K562 (cell line): Measurements from ENCODE around the gene LIPT1.

Source experiments
- ATF1 ChIP-seq, 2 experiments: fragments of 450-650 bp in 1 of 2; IDR thresholded peaks; 2 replicates each; pipeline ENCODE4 v1.6.1; 2016; ENCODE audit warnings: missing compliant biosample characterization in 1 of 2, missing genetic modification characterization in 1 of 2
- CEBPZ ChIP-seq: fragments of 150-350 bp; IDR thresholded peaks from 2 replicates; pipeline ENCODE4 v1.6.1; 2014; ENCODE audit warnings: low read depth, mild to moderate bottlenecking, low read length, borderline replicate concordance
- CTCF ChIP-seq, 3 experiments: IDR thresholded peaks in 2 of 3; conservative IDR thresholded peaks in 1 of 3; 2 replicates each; pipeline ENCODE4 v1.5.1; 2011 to 2012; ENCODE audit warnings: low read length in 3 of 3, mild to moderate bottlenecking in 3 of 3, control low read depth in 2 of 3, improper control_type of control experiment in 1 of 3, inconsistent platforms in 1 of 3, low read depth in 1 of 3, mixed read lengths in 1 of 3, moderate library complexity in 1 of 3; ENCODE audit not compliant: insufficient read depth in 2 of 3
- FOXK2 ChIP-seq, 2 experiments: fragments of 450-650 bp; IDR thresholded peaks in 1 of 2; conservative IDR thresholded peaks in 1 of 2; 2 replicates each; pipeline ENCODE4 v1.6.1; 2016; ENCODE audit warnings: low read depth in 2 of 2, mild to moderate bottlenecking in 1 of 2
- JUN ChIP-seq, 2 experiments: sonication (generic) in 1 of 2; formaldehyde crosslinking in 1 of 2; IDR thresholded peaks; 2 replicates each; pipeline versions ENCODE4 v1.6.1 to v1.8.0; 2012 to 2022; ENCODE audit warnings: borderline replicate concordance in 2 of 2, mild to moderate bottlenecking in 2 of 2, improper control_type of control experiment in 1 of 2, low read depth in 1 of 2, low read length in 1 of 2, missing genetic modification reagents in 1 of 2
- POLR2A ChIP-seq: fragments of 450-650 bp; conservative IDR thresholded peaks from 2 replicates; pipeline ENCODE4 v1.6.1; 2016
- REST ChIP-seq, 2 experiments: fragments of 450-650 bp; formaldehyde crosslinking in 1 of 2; IDR thresholded peaks; 2 replicates each; pipeline versions ENCODE4 v1.4.0 to v1.6.1; 2014 to 2020; ENCODE audit warnings: mild to moderate bottlenecking in 2 of 2, borderline replicate concordance in 1 of 2, low read depth in 1 of 2
- TARDBP ChIP-seq: fragments of 450-650 bp; IDR thresholded peaks from 2 replicates; pipeline ENCODE4 v1.6.1; 2016

- no peak for TF ChIP-seq CEBPZ
- TF ChIP-seq CTCF (IDR thresholded peaks at IDR 0.05 in 2 of 3, conservative IDR thresholded peaks at IDR 0.05 in 1 of 3; ENCODE audit: insufficient read depth in 2 of 3, low read depth in 1 of 3, low read length in 3 of 3), result no peak
- no peak for TF ChIP-seq TARDBP
- no peak for TF ChIP-seq REST (IDR thresholded peaks at IDR 0.05; ENCODE audit: borderline replicate concordance)
- no peak for TF ChIP-seq REST (CRISPR knock-in tag; IDR thresholded peaks at IDR 0.05; ENCODE audit: low read depth)
- no peak for TF ChIP-seq POLR2A
- no peak for TF ChIP-seq JUN (IDR thresholded peaks at IDR 0.05; ENCODE audit: borderline replicate concordance, low read depth, low read length)
- no peak for TF ChIP-seq JUN (CRISPR knock-in tag; IDR thresholded peaks at IDR 0.05; ENCODE audit: borderline replicate concordance)
- no peak for TF ChIP-seq FOXK2 (conservative IDR thresholded peaks at IDR 0.05 in 1 of 2, IDR thresholded peaks at IDR 0.05 in 1 of 2; ENCODE audit: low read depth in 2 of 2)
- no peak for TF ChIP-seq ATF1 (CRISPR knock-in tag; IDR thresholded peaks at IDR 0.05)
- TF ChIP-seq ATF1 (tag; IDR thresholded peaks at IDR 0.05), result no peak
These were observed 33.6 kb downstream of the LIPT1 start for GRCh38 chr2:99188357-99188756.
